Body of pancreas (tissue), 4 donors: ENCODE data around the gene STK39. TPM values are rescaled to one million over a fixed set of nuclear protein-coding genes. Genes with fewer than 3 reads are reported as not detected.

Experiments
- ATAC-seq: fragments of 150-250 bp; one replicate; pipeline ENCODE4 v1.9.1; 2016
- DNase-seq, 4 donors: peaks; one replicate each; pipeline ENCODE4 v3.0.0-alpha.2; 2019
- H3K27ac ChIP-seq, 4 donors: fragments of 200-600 bp; sonication (generic); 1 replicate in 3 of 4; 2 replicates in 1 of 4; pipeline versions ENCODE4 v1.5.1 to v1.6.1; 2016 to 2019; ENCODE audit warnings: mild to moderate bottlenecking in 1 of 4, mixed read lengths in 1 of 4, moderate library complexity in 1 of 4
- H3K27me3 ChIP-seq, 2 donors: fragments of 200-600 bp; sonication (generic); one replicate each; pipeline ENCODE4 v1.6.0; 2016; ENCODE audit warnings: mild to moderate bottlenecking in 1 of 2
- H3K36me3 ChIP-seq, 2 donors: fragments of 200-600 bp; sonication (generic); replicated peaks in 1 of 2; 2 replicates each; pipeline ENCODE4 v1.5.1; 2016; ENCODE audit warnings: low read depth in 2 of 2; ENCODE audit not compliant: insufficient read depth in 1 of 2
- H3K4me1 ChIP-seq: fragments of 200-600 bp; sonication (generic); one replicate; pipeline ENCODE4 v1.6.0; 2016
- H3K4me3 ChIP-seq, 2 donors: fragments of 200-600 bp; sonication (generic); 1 replicate in 1 of 2; 2 replicates in 1 of 2; pipeline ENCODE4 v1.5.1; 2016 to 2019
- H3K9me3 ChIP-seq, 3 donors: fragments of 200-600 bp; sonication (generic); 1 replicate in 2 of 3; 2 replicates in 1 of 3; pipeline ENCODE4 v1.5.1; 2016
- CTCF ChIP-seq, 7 experiments: fragments of 450-650 bp in 4 of 7; fragments of 200-600 bp in 3 of 7; sonication (generic) in 3 of 7; IDR thresholded peaks; one replicate each; pipeline ENCODE4 v1.5.1; 2016 to 2019; ENCODE audit warnings: antibody characterized with exemption in 7 of 7
- POLR2A ChIP-seq, 3 donors: fragments of 450-650 bp; IDR thresholded peaks; one replicate each; pipeline ENCODE4 v1.6.1; 2016; ENCODE audit warnings: antibody characterized with exemption in 3 of 3, mild to moderate bottlenecking in 2 of 3
- WGBS, 2 donors: methylation state at CpG; one replicate each; pipeline ENCODE4 v1.1.5; 2017; 5-methylcytosine and 5-hydroxymethylcytosine counted together
- intact Hi-C: fragments of 100-400 bp; cut with DNase I; formaldehyde crosslinking; loops from one replicate; pipeline ENCODE4 v1.15.1; 2023
- total RNA-seq, 2 donors: library from RNA; depleted of rRNA; stranded (reverse); fragments of >200 nt; gene quantifications; one replicate each; pipeline ENCODE4 v1.1.0, GENCODE V29; 2016

STK39 gene
- total RNA-seq, 2 donors from 2014 or later, result 12.9 to 15.8 TPM

- intact Hi-C loops, result no loop called here
- no peak for TF ChIP-seq CTCF (IDR thresholded peaks at IDR 0.05)
- no peak for TF ChIP-seq POLR2A (IDR thresholded peaks at IDR 0.05)
- no peak for DNase-seq
- ATAC-seq, result no peak
- WGBS, 2 donors, result 18 to 21% methylated on average over 3 of the region's 3 CpGs
- H3K9me3 ChIP-seq, result no peaks in the 10 kb centered on the region
- no peaks in the 10 kb centered on the region for H3K27me3 ChIP-seq
- peaks cover 55% of the 10 kb centered on the region for H3K4me1 ChIP-seq
- no peak overlapping the region for H3K4me3 ChIP-seq
- H3K36me3 ChIP-seq, result no peaks in the 10 kb centered on the region
- H3K27ac ChIP-seq, result peak overlapping the region in 2 of 4 donors; percentile 24 to 50
Observed at GRCh38 chr2:168180914-168181313, 66.5 kb downstream of the STK39 start.

GRCh38 chr2:168180483-168180882, 66.9 kb downstream of the STK39 start:
- WGBS, 2 donors, result 57 to 69% methylated on average over 5 of the region's 5 CpGs
- Histone ChIP-seq H3K4me1 (peaks cover 50% of the 10 kb centered on the region), H3K9me3 (no peaks in the 10 kb centered on the region), H3K27me3 (no peaks in the 10 kb centered on the region), H3K36me3 (no peaks in the 10 kb centered on the region), H3K4me3 (no peak overlapping the region), H3K27ac (peak overlapping the region in 2 of 4 donors; percentile 24 to 50)
- DNase-seq, result no peak
- TF ChIP-seq POLR2A (IDR thresholded peaks at IDR 0.05) (no peak), CTCF (IDR thresholded peaks at IDR 0.05) (no peak)
- ATAC-seq, result no peak
- intact Hi-C loops, result no loop called here

GRCh38 chr2:168179592-168179991, 67.8 kb downstream of the STK39 start:
- DNase-seq (no peak), ATAC-seq (no peak)

GRCh38 chr2:168178520-168179324, 68.7 kb downstream of the STK39 start:
- no peaks in the 10 kb centered on the region for H3K9me3 ChIP-seq
- no peak overlapping the region for H3K27ac ChIP-seq
- DNase-seq (no peak), ATAC-seq (no peak)
- TF ChIP-seq CTCF (IDR thresholded peaks at IDR 0.05) (no peak), POLR2A (IDR thresholded peaks at IDR 0.05) (no peak)
- H3K27me3 ChIP-seq, result no peaks in the 10 kb centered on the region
- intact Hi-C loops, result no loop called here
- peaks cover 37% of the 10 kb centered on the region for H3K4me1 ChIP-seq
- no peaks in the 10 kb centered on the region for H3K36me3 ChIP-seq
- 80 to 92% methylated on average over 4 of the region's 4 CpGs for WGBS, 2 donors
- no peak overlapping the region for H3K4me3 ChIP-seq

More at GRCh38 chr2:168179592-168179991, 67.8 kb downstream of the STK39 start:
- WGBS, 2 donors, result 86 to 99% methylated on average over 5 of the region's 5 CpGs
- no peaks in the 10 kb centered on the region for H3K27me3 ChIP-seq
- TF ChIP-seq POLR2A (IDR thresholded peaks at IDR 0.05), result no peak
- peaks cover 46% of the 10 kb centered on the region for H3K4me1 ChIP-seq
- H3K9me3 ChIP-seq, result no peaks in the 10 kb centered on the region
- no peak overlapping the region for H3K27ac ChIP-seq
- no peaks in the 10 kb centered on the region for H3K36me3 ChIP-seq
- intact Hi-C loops, result no loop called here
- no peak overlapping the region for H3K4me3 ChIP-seq

- no peak for TF ChIP-seq CTCF (IDR thresholded peaks at IDR 0.05)
- TF ChIP-seq POLR2A (IDR thresholded peaks at IDR 0.05), result no peak
- no peak overlapping the region for H3K4me3 ChIP-seq
- H3K9me3 ChIP-seq, result no peaks in the 10 kb centered on the region
- H3K27ac ChIP-seq, result no peak overlapping the region
- 88 to 93% methylated on average over 3 of the region's 3 CpGs for WGBS, 2 donors
- H3K27me3 ChIP-seq, result no peaks in the 10 kb centered on the region
- intact Hi-C loops, result no loop called here
- ATAC-seq (no peak), DNase-seq (no peak)
- H3K36me3 ChIP-seq, result no peaks in the 10 kb centered on the region
- peaks cover 17% of the 10 kb centered on the region for H3K4me1 ChIP-seq
Observed at GRCh38 chr2:168176402-168176801, 71.0 kb downstream of the STK39 start.
